K562 (cell line): ENCODE results near the gene FOXO3. TPM values are rescaled to one million over a fixed set of nuclear protein-coding genes. Genes with fewer than 3 reads are reported as not detected.
A peak's percentile ranks its signal among the peaks of the same experiment; 100 is the strongest.

Experiments used
- CBFB ChIP-seq: sonication (generic); formaldehyde crosslinking; IDR thresholded peaks from 2 replicates; pipeline ENCODE4 v1.4.0; 2020; ENCODE audit warnings: mild to moderate bottlenecking, missing genetic modification reagents
- CCAR2 ChIP-seq: fragments of 200-400 bp; formaldehyde crosslinking; IDR thresholded peaks from 2 replicates; pipeline ENCODE4 v1.6.1; 2017; ENCODE audit warnings: mild to moderate bottlenecking, low read depth, low read length
- CXXC5 ChIP-seq: fragments of 250-450 bp; sonication (Bioruptor Pico); IDR thresholded peaks from 2 replicates; pipeline ENCODE4 v1.8.0; 2022; ENCODE audit warnings: inconsistent platforms, mild to moderate bottlenecking, moderate library complexity
- FOXJ2 ChIP-seq: fragments of 200-800 bp; sonication (Bioruptor generic); IDR thresholded peaks from 2 replicates; pipeline ENCODE4 v1.6.1; 2016; ENCODE audit warnings: missing genetic modification characterization, missing compliant biosample characterization
- MXI1 ChIP-seq: IDR thresholded peaks from 2 replicates; pipeline ENCODE4 v1.6.1; 2011; ENCODE audit warnings: low read depth, mild to moderate bottlenecking, improper control_type of control experiment, low read length
- POLR2H ChIP-seq: IDR thresholded peaks from 2 replicates; pipeline ENCODE4 v1.6.1; 2016; ENCODE audit warnings: missing genetic modification characterization, low read depth, mild to moderate bottlenecking, control low read depth, missing compliant biosample characterization, moderate library complexity
- TAL1 ChIP-seq: fragments of 450-650 bp; IDR thresholded peaks from 2 replicates; pipeline ENCODE4 v1.6.1; 2016; ENCODE audit warnings: mild to moderate bottlenecking
- polyA plus RNA-seq, 8 experiments: library from polyadenylated mRNA; depleted of rRNA in 4 of 8; stranded (reverse) in 5 of 8; unstranded in 3 of 8; fragments of >200 nt; fragmentation: Nextera tagmentation in 2 of 8; fragmentation: Illumina TruSeq in 1 of 8; extraction: Ambion mirVana in 2 of 8; extraction: Trizol in 1 of 8; gene quantifications; 2 replicates each; pipeline versions ENCODE4 v1.2.1 to v1.2.3, GENCODE V29; 2011 to 2014; ENCODE audit warnings: inconsistent platforms in 1 of 8, missing spikeins in 1 of 8
- total RNA-seq, 7 experiments: library from RNA; depleted of rRNA in 6 of 7; stranded (reverse); fragments of >200 nt in 6 of 7; fragmentation: Illumina TruSeq in 2 of 7; extraction: Trizol in 2 of 7; gene quantifications; 2 replicates each; pipeline versions ENCODE4 v1.2.1 to v1.2.3, GENCODE V29; 2011 to 2021; ENCODE audit warnings: low replicate concordance in 1 of 7
- TF ChIP-seq, protein P1 (sequence below): sonication (generic); formaldehyde crosslinking; IDR thresholded peaks from 2 replicates; pipeline ENCODE4 v1.4.0; 2020; ENCODE audit warnings: mild to moderate bottlenecking, missing genetic modification reagents
- TF ChIP-seq, protein P2 (sequence below): fragments of 450-650 bp; IDR thresholded peaks from 2 replicates; pipeline ENCODE4 v1.6.1; 2016; ENCODE audit warnings: mild to moderate bottlenecking, moderate library complexity
- TF ChIP-seq, protein P3 (sequence below): fragments of 450-650 bp; IDR thresholded peaks from 2 replicates; pipeline ENCODE4 v1.6.1; 2016; ENCODE audit warnings: borderline replicate concordance

The FOXO3 gene
- total and polyA plus RNA-seq, 9 of the 15 experiments (the other 6 are each of a cell fraction or from before 2014, with no cell fraction given), result 3.0 to 14.6 (median 6.0) TPM

DNA sequence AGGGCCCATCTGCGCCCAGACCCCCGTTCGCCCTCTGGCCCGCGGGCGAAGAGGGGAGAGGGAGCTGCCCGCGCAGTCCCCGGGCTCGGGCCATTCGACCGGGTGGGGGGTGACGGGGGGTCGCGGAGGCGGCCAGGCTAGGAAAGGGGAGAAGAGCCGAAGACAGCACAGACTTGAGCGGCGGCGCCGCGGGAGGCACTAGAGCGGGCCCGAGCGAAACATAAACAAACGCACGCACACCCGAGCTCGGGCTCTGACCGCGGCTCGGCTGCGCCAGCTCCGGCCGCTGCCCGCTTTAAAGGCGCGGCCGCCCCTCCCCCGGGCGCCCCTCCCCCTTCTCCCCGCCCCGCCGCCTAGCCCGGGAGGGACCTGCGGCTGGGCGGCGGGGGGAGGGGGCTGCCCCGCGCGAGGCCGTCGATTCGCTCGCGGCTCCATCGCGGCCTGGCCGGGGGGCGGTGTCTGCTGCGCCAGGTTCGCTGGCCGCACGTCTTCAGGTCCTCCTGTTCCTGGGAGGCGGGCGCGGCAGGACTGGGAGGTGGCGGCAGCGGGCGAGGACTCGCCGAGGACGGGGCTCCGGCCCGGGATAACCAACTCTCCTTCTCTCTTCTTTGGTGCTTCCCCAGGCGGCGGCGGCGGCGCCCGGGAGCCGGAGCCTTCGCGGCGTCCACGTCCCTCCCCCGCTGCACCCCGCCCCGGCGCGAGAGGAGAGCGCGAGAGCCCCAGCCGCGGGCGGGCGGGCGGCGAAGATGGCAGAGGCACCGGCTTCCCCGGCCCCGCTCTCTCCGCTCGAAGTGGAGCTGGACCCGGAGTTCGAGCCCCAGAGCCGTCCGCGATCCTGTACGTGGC is at the start of gene FOXO3 (continued):
- TF ChIP-seq, protein P1, sequence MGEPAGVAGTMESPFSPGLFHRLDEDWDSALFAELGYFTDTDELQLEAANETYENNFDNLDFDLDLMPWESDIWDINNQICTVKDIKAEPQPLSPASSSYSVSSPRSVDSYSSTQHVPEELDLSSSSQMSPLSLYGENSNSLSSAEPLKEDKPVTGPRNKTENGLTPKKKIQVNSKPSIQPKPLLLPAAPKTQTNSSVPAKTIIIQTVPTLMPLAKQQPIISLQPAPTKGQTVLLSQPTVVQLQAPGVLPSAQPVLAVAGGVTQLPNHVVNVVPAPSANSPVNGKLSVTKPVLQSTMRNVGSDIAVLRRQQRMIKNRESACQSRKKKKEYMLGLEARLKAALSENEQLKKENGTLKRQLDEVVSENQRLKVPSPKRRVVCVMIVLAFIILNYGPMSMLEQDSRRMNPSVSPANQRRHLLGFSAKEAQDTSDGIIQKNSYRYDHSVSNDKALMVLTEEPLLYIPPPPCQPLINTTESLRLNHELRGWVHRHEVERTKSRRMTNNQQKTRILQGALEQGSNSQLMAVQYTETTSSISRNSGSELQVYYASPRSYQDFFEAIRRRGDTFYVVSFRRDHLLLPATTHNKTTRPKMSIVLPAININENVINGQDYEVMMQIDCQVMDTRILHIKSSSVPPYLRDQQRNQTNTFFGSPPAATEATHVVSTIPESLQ (CRISPR knock-in tag), result 0 out of 2 replicates have a peak, but pooled peaks have one; percentile 75
- TF ChIP-seq CBFB (CRISPR knock-in tag) (0 out of 2 replicates have a peak, but pooled peaks have one; percentile 4), TAL1 (no peak), CCAR2 (no peak), POLR2H (tag) (peak; percentile 65; the same call in 1 of the 2 replicates), MXI1 (no peak), CXXC5 (peak; percentile 88), FOXJ2 (tag) (0 out of 2 replicates have a peak, but pooled peaks have one; percentile 28)
- TF ChIP-seq, protein P2, sequence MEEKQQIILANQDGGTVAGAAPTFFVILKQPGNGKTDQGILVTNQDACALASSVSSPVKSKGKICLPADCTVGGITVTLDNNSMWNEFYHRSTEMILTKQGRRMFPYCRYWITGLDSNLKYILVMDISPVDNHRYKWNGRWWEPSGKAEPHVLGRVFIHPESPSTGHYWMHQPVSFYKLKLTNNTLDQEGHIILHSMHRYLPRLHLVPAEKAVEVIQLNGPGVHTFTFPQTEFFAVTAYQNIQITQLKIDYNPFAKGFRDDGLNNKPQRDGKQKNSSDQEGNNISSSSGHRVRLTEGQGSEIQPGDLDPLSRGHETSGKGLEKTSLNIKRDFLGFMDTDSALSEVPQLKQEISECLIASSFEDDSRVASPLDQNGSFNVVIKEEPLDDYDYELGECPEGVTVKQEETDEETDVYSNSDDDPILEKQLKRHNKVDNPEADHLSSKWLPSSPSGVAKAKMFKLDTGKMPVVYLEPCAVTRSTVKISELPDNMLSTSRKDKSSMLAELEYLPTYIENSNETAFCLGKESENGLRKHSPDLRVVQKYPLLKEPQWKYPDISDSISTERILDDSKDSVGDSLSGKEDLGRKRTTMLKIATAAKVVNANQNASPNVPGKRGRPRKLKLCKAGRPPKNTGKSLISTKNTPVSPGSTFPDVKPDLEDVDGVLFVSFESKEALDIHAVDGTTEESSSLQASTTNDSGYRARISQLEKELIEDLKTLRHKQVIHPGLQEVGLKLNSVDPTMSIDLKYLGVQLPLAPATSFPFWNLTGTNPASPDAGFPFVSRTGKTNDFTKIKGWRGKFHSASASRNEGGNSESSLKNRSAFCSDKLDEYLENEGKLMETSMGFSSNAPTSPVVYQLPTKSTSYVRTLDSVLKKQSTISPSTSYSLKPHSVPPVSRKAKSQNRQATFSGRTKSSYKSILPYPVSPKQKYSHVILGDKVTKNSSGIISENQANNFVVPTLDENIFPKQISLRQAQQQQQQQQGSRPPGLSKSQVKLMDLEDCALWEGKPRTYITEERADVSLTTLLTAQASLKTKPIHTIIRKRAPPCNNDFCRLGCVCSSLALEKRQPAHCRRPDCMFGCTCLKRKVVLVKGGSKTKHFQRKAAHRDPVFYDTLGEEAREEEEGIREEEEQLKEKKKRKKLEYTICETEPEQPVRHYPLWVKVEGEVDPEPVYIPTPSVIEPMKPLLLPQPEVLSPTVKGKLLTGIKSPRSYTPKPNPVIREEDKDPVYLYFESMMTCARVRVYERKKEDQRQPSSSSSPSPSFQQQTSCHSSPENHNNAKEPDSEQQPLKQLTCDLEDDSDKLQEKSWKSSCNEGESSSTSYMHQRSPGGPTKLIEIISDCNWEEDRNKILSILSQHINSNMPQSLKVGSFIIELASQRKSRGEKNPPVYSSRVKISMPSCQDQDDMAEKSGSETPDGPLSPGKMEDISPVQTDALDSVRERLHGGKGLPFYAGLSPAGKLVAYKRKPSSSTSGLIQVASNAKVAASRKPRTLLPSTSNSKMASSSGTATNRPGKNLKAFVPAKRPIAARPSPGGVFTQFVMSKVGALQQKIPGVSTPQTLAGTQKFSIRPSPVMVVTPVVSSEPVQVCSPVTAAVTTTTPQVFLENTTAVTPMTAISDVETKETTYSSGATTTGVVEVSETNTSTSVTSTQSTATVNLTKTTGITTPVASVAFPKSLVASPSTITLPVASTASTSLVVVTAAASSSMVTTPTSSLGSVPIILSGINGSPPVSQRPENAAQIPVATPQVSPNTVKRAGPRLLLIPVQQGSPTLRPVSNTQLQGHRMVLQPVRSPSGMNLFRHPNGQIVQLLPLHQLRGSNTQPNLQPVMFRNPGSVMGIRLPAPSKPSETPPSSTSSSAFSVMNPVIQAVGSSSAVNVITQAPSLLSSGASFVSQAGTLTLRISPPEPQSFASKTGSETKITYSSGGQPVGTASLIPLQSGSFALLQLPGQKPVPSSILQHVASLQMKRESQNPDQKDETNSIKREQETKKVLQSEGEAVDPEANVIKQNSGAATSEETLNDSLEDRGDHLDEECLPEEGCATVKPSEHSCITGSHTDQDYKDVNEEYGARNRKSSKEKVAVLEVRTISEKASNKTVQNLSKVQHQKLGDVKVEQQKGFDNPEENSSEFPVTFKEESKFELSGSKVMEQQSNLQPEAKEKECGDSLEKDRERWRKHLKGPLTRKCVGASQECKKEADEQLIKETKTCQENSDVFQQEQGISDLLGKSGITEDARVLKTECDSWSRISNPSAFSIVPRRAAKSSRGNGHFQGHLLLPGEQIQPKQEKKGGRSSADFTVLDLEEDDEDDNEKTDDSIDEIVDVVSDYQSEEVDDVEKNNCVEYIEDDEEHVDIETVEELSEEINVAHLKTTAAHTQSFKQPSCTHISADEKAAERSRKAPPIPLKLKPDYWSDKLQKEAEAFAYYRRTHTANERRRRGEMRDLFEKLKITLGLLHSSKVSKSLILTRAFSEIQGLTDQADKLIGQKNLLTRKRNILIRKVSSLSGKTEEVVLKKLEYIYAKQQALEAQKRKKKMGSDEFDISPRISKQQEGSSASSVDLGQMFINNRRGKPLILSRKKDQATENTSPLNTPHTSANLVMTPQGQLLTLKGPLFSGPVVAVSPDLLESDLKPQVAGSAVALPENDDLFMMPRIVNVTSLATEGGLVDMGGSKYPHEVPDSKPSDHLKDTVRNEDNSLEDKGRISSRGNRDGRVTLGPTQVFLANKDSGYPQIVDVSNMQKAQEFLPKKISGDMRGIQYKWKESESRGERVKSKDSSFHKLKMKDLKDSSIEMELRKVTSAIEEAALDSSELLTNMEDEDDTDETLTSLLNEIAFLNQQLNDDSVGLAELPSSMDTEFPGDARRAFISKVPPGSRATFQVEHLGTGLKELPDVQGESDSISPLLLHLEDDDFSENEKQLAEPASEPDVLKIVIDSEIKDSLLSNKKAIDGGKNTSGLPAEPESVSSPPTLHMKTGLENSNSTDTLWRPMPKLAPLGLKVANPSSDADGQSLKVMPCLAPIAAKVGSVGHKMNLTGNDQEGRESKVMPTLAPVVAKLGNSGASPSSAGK, result 0 out of 2 replicates have a peak, but pooled peaks have one; percentile 31
- TF ChIP-seq, protein P3, sequence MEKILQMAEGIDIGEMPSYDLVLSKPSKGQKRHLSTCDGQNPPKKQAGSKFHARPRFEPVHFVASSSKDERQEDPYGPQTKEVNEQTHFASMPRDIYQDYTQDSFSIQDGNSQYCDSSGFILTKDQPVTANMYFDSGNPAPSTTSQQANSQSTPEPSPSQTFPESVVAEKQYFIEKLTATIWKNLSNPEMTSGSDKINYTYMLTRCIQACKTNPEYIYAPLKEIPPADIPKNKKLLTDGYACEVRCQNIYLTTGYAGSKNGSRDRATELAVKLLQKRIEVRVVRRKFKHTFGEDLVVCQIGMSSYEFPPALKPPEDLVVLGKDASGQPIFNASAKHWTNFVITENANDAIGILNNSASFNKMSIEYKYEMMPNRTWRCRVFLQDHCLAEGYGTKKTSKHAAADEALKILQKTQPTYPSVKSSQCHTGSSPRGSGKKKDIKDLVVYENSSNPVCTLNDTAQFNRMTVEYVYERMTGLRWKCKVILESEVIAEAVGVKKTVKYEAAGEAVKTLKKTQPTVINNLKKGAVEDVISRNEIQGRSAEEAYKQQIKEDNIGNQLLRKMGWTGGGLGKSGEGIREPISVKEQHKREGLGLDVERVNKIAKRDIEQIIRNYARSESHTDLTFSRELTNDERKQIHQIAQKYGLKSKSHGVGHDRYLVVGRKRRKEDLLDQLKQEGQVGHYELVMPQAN, result peak; percentile 8; the same call in 1 of the 2 replicates
